Thyroid gland (tissue), 4 donors: ENCODE measurements around the gene ATRN. TPM values are rescaled to one million over a fixed set of nuclear protein-coding genes. Genes with fewer than 3 reads are reported as not detected.
"Not testable (repeated sequence)": the region's sequence is repeated elsewhere in the genome, so short reads cannot be mapped to it uniquely, and the experiment has no call there.

ENCODE experiments used
- DNase-seq, 2 donors: peaks; one replicate each; pipeline ENCODE4 v3.0.0-alpha.2; 2019
- H3K27ac ChIP-seq, 3 donors: fragments of 200-600 bp; sonication (generic); 1 replicate in 2 of 3; 2 replicates in 1 of 3; pipeline ENCODE4 v1.5.1; 2016 to 2019; ENCODE audit warnings: mild to moderate bottlenecking in 1 of 3, moderate library complexity in 1 of 3
- H3K27me3 ChIP-seq: fragments of 200-600 bp; sonication (generic); one replicate; pipeline ENCODE4 v1.5.1; 2019
- H3K36me3 ChIP-seq, 2 donors: fragments of 200-600 bp; sonication (generic); one replicate each; pipeline ENCODE4 v1.5.1; 2016 to 2019
- H3K4me1 ChIP-seq, 2 donors: fragments of 200-600 bp; sonication (generic); one replicate each; pipeline ENCODE4 v1.5.1; 2017 to 2019
- H3K4me3 ChIP-seq, 3 donors: fragments of 200-600 bp; sonication (generic); replicated peaks in 1 of 3; 1 replicate in 2 of 3; 2 replicates in 1 of 3; pipeline ENCODE4 v1.5.1; 2016; ENCODE audit warnings: mild to moderate bottlenecking in 1 of 3
- H3K9me3 ChIP-seq: fragments of 200-600 bp; sonication (generic); one replicate; pipeline ENCODE4 v1.5.1; 2017
- CTCF ChIP-seq, 6 experiments: fragments of 200-600 bp in 3 of 6; fragments of 450-650 bp in 3 of 6; sonication (generic) in 3 of 6; IDR thresholded peaks; one replicate each; pipeline ENCODE4 v1.5.1; 2016 to 2019; ENCODE audit warnings: antibody characterized with exemption in 6 of 6, mild to moderate bottlenecking in 2 of 6, inconsistent platforms in 1 of 6, moderate library complexity in 1 of 6
- POLR2A ChIP-seq, 2 donors: fragments of 450-650 bp; IDR thresholded peaks; one replicate each; pipeline ENCODE4 v1.6.1; 2017; ENCODE audit warnings: antibody characterized with exemption in 2 of 2, mild to moderate bottlenecking in 2 of 2, moderate library complexity in 1 of 2
- WGBS, 2 donors: methylation state at CpG; one replicate each; pipeline ENCODE4 v1.1.5; 2017; 5-methylcytosine and 5-hydroxymethylcytosine counted together
- intact Hi-C: fragments of 100-400 bp; cut with DNase I; formaldehyde crosslinking; loops from one replicate; pipeline ENCODE4 v1.15.1; 2023
- total RNA-seq, 4 donors: library from RNA; depleted of rRNA; stranded (reverse); fragments of >200 nt; gene quantifications; one replicate each; pipeline ENCODE4 v1.2.3, GENCODE V29; 2016

Gene ATRN
- total RNA-seq, 4 donors from 2014 or later: 43.0 to 81.8 (median 61.4) TPM

- TF ChIP-seq POLR2A (IDR thresholded peaks at IDR 0.05): no peak
- 86 to 90% methylated on average over 3 of the region's 3 CpGs for WGBS, 2 donors
- Histone ChIP-seq H3K9me3 (no peaks in the 10 kb centered on the region), H3K27ac (no peak overlapping the region), H3K4me3 (no peak overlapping the region), H3K27me3 (no peaks in the 10 kb centered on the region), H3K4me1 (no peaks in the 10 kb centered on the region), H3K36me3 (no peaks in the 10 kb centered on the region)
- intact Hi-C loops: no loop called here
- DNase-seq: no peak
Observed at GRCh38 chr20:3532089-3532615, 61.3 kb downstream of the ATRN start.

- H3K27me3 ChIP-seq, H3K36me3 ChIP-seq, H3K27ac ChIP-seq, intact Hi-C loops, H3K4me3 ChIP-seq, DNase-seq, H3K9me3 ChIP-seq: not testable (repeated sequence)
- peaks cover 4 to 11% of the 10 kb centered on the region in 2 donors for H3K4me1 ChIP-seq
- WGBS, 2 donors: 100% methylated on average over 1 of the region's 1 CpG
Observed at GRCh38 chr20:3537733-3538132, 66.9 kb downstream of the ATRN start.

DNA sequence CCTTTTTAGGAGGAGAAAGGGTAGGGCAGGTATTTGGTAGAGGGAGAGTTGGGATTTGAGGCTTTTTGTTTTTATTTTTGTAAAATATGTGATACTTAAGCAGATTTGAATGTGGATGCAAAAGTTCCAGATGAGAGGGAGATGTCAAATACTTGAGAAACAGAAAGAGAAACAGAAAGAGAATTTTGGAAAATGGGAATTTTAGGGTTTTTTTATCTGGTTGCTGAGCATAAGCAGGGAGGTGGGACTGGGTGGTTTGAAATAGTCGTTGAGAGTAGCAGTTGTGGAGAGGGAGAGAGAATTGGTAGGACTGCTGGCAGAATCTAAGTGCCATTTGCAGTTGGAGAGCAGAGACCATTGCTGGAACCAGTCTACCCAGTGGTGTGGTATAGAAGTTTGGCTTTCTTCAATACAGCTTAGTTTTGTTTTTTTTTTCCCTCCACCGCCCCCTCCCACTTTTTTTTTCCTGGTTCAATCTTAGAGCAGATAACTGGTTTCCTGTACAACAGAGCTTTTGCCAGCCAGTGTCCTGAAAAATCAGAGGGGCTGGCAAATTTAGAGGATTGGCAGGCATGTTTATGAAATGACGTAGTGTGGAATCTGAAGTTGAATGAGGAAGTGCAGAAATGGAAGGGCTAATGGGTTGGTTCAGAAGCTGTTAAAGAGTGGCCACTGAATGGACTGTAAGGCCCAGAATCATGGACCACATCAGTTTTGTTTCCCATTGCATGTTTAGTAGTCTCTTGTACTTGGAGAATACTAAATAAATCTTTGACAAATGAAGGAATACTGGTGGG lies 68.7 kb downstream of the ATRN start:
- intact Hi-C loops: no loop called here
- Histone ChIP-seq H3K27me3 (no peaks in the 10 kb centered on the region), H3K4me3 (no peak overlapping the region), H3K4me1 (peaks cover 4 to 11% of the 10 kb centered on the region in 2 donors), H3K27ac (peak overlapping the region in 1 of 3 donors; percentile 11), H3K9me3 (no peaks in the 10 kb centered on the region), H3K36me3 (no peaks in the 10 kb centered on the region)
- WGBS, 2 donors: 45 to 54% methylated on average over 3 of the region's 3 CpGs
- TF ChIP-seq CTCF (IDR thresholded peaks at IDR 0.05): no peak
- no peak for TF ChIP-seq POLR2A (IDR thresholded peaks at IDR 0.05)
- no peak for DNase-seq

DNA sequence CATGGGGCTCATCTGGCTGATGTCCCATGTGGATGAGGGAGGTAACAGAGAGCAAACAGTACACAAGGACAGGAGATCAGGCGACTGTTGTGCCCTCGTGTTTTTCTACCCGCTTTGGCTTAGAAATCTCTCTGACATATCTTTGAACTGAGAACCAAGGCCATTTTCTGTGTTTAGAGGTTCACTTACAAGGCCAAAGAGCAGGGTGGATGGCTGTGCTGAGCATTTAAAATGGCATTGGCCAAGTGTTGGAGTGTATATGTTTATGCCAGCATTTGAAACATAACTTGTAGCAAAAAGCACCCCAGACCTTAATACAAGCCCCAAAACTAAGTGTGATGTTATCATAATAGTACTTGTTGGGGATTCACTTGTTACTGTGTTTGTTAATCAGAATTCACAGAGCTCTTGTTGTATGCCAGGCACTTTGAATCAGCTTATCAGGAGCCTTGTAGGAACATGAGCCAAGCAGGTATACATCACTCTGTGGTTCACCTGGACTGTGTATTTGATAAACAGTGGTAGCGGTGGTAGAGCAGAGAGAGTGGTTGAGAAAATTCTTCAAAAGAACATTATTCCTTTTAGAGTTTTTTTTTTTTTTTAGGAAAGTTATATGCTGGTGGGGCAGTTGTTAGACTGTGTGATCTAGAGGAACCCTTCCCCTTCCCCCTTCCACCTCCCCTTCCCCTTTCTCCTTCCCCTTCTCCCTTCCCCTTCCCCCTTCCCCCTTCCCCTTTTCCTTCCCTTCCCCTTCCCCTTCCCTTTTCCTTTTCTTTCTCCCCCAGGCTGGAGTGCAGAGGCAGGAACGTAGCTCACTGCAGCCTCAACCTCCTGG lies 71.3 kb downstream of the ATRN start:
- no peak overlapping the region for H3K4me3 ChIP-seq
- 92 to 96% methylated on average over 5 of the region's 5 CpGs for WGBS, 2 donors
- no peak for TF ChIP-seq POLR2A (IDR thresholded peaks at IDR 0.05)
- TF ChIP-seq CTCF (IDR thresholded peaks at IDR 0.05): no peak
- no peaks in the 10 kb centered on the region for H3K27me3 ChIP-seq
- H3K9me3 ChIP-seq: no peaks in the 10 kb centered on the region
- H3K27ac ChIP-seq: no peak overlapping the region
- peaks cover 4 to 11% of the 10 kb centered on the region in 2 donors for H3K4me1 ChIP-seq
- H3K36me3 ChIP-seq: no peaks in the 10 kb centered on the region
- intact Hi-C loops: no loop called here
- no peak for DNase-seq

DNA sequence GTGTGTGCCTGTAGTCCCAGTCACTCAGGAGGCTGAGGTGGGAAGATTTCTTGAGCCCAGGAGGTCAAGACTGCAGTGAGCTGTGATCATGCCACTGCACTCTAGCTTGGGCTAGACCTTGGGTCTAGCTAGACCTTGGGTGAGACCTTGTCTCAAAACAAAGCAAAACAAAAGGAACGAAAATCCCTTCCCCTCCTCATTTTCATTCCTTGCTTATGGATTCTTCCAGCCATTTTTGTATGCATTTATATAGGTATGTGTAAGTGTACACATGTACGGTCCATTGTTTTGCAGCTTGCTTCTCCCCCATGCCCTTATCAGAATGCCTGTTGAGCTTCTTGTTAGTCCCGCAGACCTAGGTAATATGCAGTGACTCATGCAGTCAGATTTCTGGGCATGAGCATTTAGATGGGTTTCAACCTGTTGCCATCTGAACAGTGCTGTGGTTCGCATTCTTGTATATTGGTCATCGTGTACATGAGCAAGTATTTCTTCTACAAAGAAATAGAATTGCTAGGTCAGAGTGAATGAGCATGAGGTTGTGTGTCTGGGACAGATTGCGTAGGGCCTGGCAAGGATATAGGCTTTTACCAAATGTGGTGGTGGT lies 73.2 kb downstream of the ATRN start:
- intact Hi-C loops: no loop called here
- no peaks in the 10 kb centered on the region for H3K27me3 ChIP-seq
- H3K9me3 ChIP-seq: no peaks in the 10 kb centered on the region
- WGBS, 2 donors: 94 to 99% methylated on average over 6 of the region's 6 CpGs
- TF ChIP-seq POLR2A (IDR thresholded peaks at IDR 0.05) (no peak), CTCF (IDR thresholded peaks at IDR 0.05) (no peak)
- DNase-seq: no peak
- peaks cover 4 to 8% of the 10 kb centered on the region in 2 donors for H3K4me1 ChIP-seq
- H3K36me3 ChIP-seq: no peaks in the 10 kb centered on the region
- no peak overlapping the region for H3K4me3 ChIP-seq
- H3K27ac ChIP-seq: no peak overlapping the region
